HG03045 (cell line): ENCODE data around the gene RGS7.
A peak's percentile ranks its signal among the peaks of the same experiment; 100 is the strongest.
"Not testable (repeated sequence)": the region's sequence is repeated elsewhere in the genome, so short reads cannot be mapped to it uniquely, and the experiment has no call there.

Source experiments
- ATAC-seq: cut with Tn5 transposase; IDR thresholded peaks from one replicate; pipeline ENCODE4 v1.9.1; 2021; ENCODE audit warnings: mild to moderate bottlenecking, moderate library complexity; ENCODE audit not compliant: unreplicated experiment

Gene RGS7

GRCh38 chr1:240758296-240758695, 598.7 kb downstream of the RGS7 start:
- no peak for ATAC-seq

- ATAC-seq: no peak
These were observed 609.1 kb downstream of the RGS7 start for GRCh38 chr1:240747907-240748306.

GRCh38 chr1:240743705-240744104, 613.3 kb downstream of the RGS7 start:
- no peak for ATAC-seq

GRCh38 chr1:240739754-240740153, 617.3 kb downstream of the RGS7 start:
- no peak for ATAC-seq

- ATAC-seq: no peak
These were observed 617.9 kb downstream of the RGS7 start for GRCh38 chr1:240739139-240739538.

- no peak for ATAC-seq
These were observed 619.2 kb downstream of the RGS7 start for GRCh38 chr1:240737766-240738265.

GRCh38 chr1:240737298-240737697, 619.7 kb downstream of the RGS7 start:
- ATAC-seq: no peak

- not testable (repeated sequence) for ATAC-seq
These were observed 622.3 kb downstream of the RGS7 start for GRCh38 chr1:240734705-240735104.

GRCh38 chr1:240734001-240734400, 623.0 kb downstream of the RGS7 start:
- ATAC-seq: no peak

- ATAC-seq: peak; percentile 82
These were observed 624.6 kb downstream of the RGS7 start for GRCh38 chr1:240732390-240732789.
